T-cell (primary cell): Measurements from ENCODE around the gene TGFBR3. TPM values are rescaled to one million over a fixed set of nuclear protein-coding genes. Genes with fewer than 3 reads are reported as not detected.

Experiments
- ATAC-seq, 4 experiments: fragments of 200-7000 bp in 3 of 4; fragments of 150-1000 bp in 1 of 4; cut with Tn5 transposase; replicated peaks in 1 of 4; 1 replicate in 3 of 4; 2 replicates in 1 of 4; pipeline ENCODE4 v1.10.0; 2021; ENCODE audit warnings: moderate library complexity in 3 of 4, mild to moderate bottlenecking in 2 of 4, moderate number of reproducible peaks in 1 of 4
- CTCF ChIA-PET, 2 donors: fragments of 300-600 bp; sonication (Branson Sonifier 250); formaldehyde crosslinking; loops; one replicate each; lab custom pipeline; 2022; ENCODE audit warnings: antibody characterized with exemption in 2 of 2; lab: Charles Lee
- POLR2A ChIA-PET, 2 donors: fragments of 300-600 bp; sonication (Branson Sonifier 250); formaldehyde crosslinking; loops; one replicate each; lab custom pipeline; 2022; ENCODE audit warnings: antibody characterized with exemption in 2 of 2; lab: Charles Lee
- DNase-seq, 35 experiments: peaks; one replicate each; pipeline versions ENCODE4 v3.0.0 to v3.0.0-alpha.2; 2013 to 2023
- H3K27ac ChIP-seq: one replicate; pipeline ENCODE4 v1.5.1; 2013; ENCODE audit warnings: low read length
- H3K27me3 ChIP-seq, 2 experiments: replicated peaks in 1 of 2; 1 replicate in 1 of 2; 2 replicates in 1 of 2; pipeline versions ENCODE4 v1.6.1 to v1.7.0; 2013; ENCODE audit warnings: low read length in 1 of 2, mixed read lengths in 1 of 2; ENCODE audit not compliant: control insufficient read depth in 2 of 2, insufficient read depth in 2 of 2; ENCODE audit errors: extremely low read depth in 1 of 2
- H3K36me3 ChIP-seq, 2 donors: 1 replicate in 1 of 2; 2 replicates in 1 of 2; pipeline versions ENCODE4 v1.6.1 to v1.7.0; 2013; ENCODE audit warnings: low read length in 1 of 2; ENCODE audit not compliant: control insufficient read depth in 2 of 2, insufficient read depth in 1 of 2; ENCODE audit errors: extremely low read depth in 1 of 2
- H3K4me1 ChIP-seq, 2 experiments: 1 replicate in 1 of 2; 2 replicates in 1 of 2; pipeline versions ENCODE4 v1.6.1 to v1.7.0; 2013; ENCODE audit warnings: low read length in 2 of 2, mixed read lengths in 1 of 2; ENCODE audit not compliant: insufficient read depth in 2 of 2, control insufficient read depth in 1 of 2; ENCODE audit errors: extremely low read depth in 1 of 2
- H3K4me3 ChIP-seq, 2 donors: 1 replicate in 1 of 2; 2 replicates in 1 of 2; pipeline versions ENCODE4 v1.5.1 to v1.7.0; 2013; ENCODE audit warnings: mild to moderate bottlenecking in 2 of 2, low read length in 1 of 2, moderate library complexity in 1 of 2; ENCODE audit not compliant: control insufficient read depth in 1 of 2; ENCODE audit errors: extremely low read depth in 1 of 2
- H3K9me3 ChIP-seq: 2 replicates; pipeline ENCODE4 v1.7.0; 2013
- H3K27ac Mint-ChIP-seq, 2 donors: one replicate each; pipeline ENCODE4 v1.8.0; 2020 to 2021; ENCODE audit warnings: mild to moderate bottlenecking in 2 of 2, mixed read lengths in 2 of 2
- H3K27me3 Mint-ChIP-seq, 2 donors: one replicate each; pipeline ENCODE4 v1.8.0; 2021 to 2022; ENCODE audit warnings: mixed read lengths in 2 of 2
- H3K36me3 Mint-ChIP-seq: one replicate; pipeline ENCODE4 v1.8.0; 2021; ENCODE audit warnings: mixed read lengths
- H3K4me1 Mint-ChIP-seq, 3 donors: one replicate each; pipeline ENCODE4 v1.8.0; 2020 to 2022; ENCODE audit warnings: mixed read lengths in 3 of 3, mild to moderate bottlenecking in 1 of 3
- H3K4me3 Mint-ChIP-seq, 3 donors: one replicate each; pipeline ENCODE4 v1.8.0; 2020 to 2022; ENCODE audit warnings: mild to moderate bottlenecking in 3 of 3, mixed read lengths in 3 of 3, moderate library complexity in 3 of 3
- H3K9me3 Mint-ChIP-seq, 3 donors: one replicate each; pipeline ENCODE4 v1.8.0; 2020 to 2022; ENCODE audit warnings: mixed read lengths in 3 of 3
- WGBS: methylation state at CpG from one replicate; pipeline ENCODE4 v1.1.5; 2013; ENCODE audit warnings: missing lambda C conversion rate; ENCODE audit not compliant: insufficient coverage; 5-methylcytosine and 5-hydroxymethylcytosine counted together
- total RNA-seq, 35 experiments: library from RNA in 6 of 35; stranded (reverse) in 6 of 35; fragments of 120-200 nt in 1 of 35; gene quantifications; one replicate each; pipeline versions ENCODE4 v1.2.1 to v1.2.4 and lab custom pipeline; 2013 to 2026

TGFBR3 gene
- total RNA-seq, 5 donors from 2014 or later (not counting 1 experiment from before 2014, with no cell fraction given), result 17.5 to 65.4 (median 36.4) TPM

- H3K36me3 ChIP-seq, result peaks cover 0 to 31% of the 10 kb centered on the region in 2 donors
- H3K4me3 ChIP-seq, result no peak overlapping the region
- ATAC-seq (no peak), DNase-seq (no peak)
- Mint-ChIP-seq H3K27me3 (no peaks in the 10 kb centered on the region), H3K36me3 (peaks cover 71% of the 10 kb centered on the region), H3K4me1 (peaks cover 12 to 30% (median 14%) of the 10 kb centered on the region in 3 donors), H3K4me3 (no peak overlapping the region), H3K27ac (no peak overlapping the region), H3K9me3 (no peaks in the 10 kb centered on the region)
- CTCF ChIA-PET, result interaction anchor here in 1 of 2 donors (0.7 kb wide), 2 partner anchors 160 to 194 kb away, joined by 3 to 5 read pairs; no protein-coding TSS in a partner anchor
- no peaks in the 10 kb centered on the region for H3K27me3 ChIP-seq
- H3K9me3 ChIP-seq, result no peaks in the 10 kb centered on the region
- POLR2A ChIA-PET, result interaction anchor here in 1 of 2 donors (0.5 kb wide), 1 partner anchor 752 kb away, joined by 3 read pairs; no protein-coding TSS in a partner anchor
- peaks cover 7 to 11% of the 10 kb centered on the region in 2 experiments for H3K4me1 ChIP-seq
- WGBS, result 94% methylated on average over 5 of the region's 11 CpGs
- no peak overlapping the region for H3K27ac ChIP-seq
Observed at GRCh38 chr1:91689641-91690481, 196.1 kb downstream of the TGFBR3 start.

DNA sequence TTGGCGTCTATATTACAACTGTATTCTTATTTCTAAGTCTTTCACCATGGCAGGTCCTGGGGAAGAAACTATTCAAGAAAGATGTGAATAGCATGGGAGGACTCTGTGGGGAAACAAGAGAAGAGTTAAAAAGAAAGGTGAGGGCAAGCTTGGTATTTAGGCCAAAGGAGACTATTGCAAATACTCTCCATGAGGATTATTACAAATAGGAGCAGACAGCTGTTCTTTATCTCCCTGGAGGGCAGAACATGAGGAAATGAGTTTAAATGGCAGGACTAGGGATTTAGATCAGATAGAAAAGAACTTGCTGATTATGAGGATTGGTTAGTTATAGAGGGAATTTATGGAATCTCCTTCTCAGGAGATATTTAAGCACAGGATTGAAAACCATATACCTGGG lies 198.5 kb downstream of the TGFBR3 start:
- Histone ChIP-seq H3K27ac (no peak overlapping the region), H3K36me3 (peaks cover 0 to 16% of the 10 kb centered on the region in 2 donors), H3K4me3 (no peak overlapping the region), H3K4me1 (peaks cover 16 to 21% of the 10 kb centered on the region in 2 experiments), H3K27me3 (no peaks in the 10 kb centered on the region), H3K9me3 (no peaks in the 10 kb centered on the region)
- ATAC-seq (no peak), DNase-seq (no peak)
- CTCF ChIA-PET, result no interaction called here
- POLR2A ChIA-PET, result no interaction called here
- peaks cover 23 to 40% (median 25%) of the 10 kb centered on the region in 3 donors for H3K4me1 Mint-ChIP-seq
- no peaks in the 10 kb centered on the region for H3K9me3 Mint-ChIP-seq
- no peak overlapping the region for H3K27ac Mint-ChIP-seq
- no peaks in the 10 kb centered on the region for H3K27me3 Mint-ChIP-seq
- H3K4me3 Mint-ChIP-seq, result no peak overlapping the region
- peaks cover 61% of the 10 kb centered on the region for H3K36me3 Mint-ChIP-seq
- WGBS, result no CpG with 5 or more reads among the region's 1 CpG

GRCh38 chr1:91685994-91686393 lies 200.0 kb downstream of the TGFBR3 start:
- peaks cover 16 to 21% of the 10 kb centered on the region in 2 experiments for H3K4me1 ChIP-seq
- no peaks in the 10 kb centered on the region for H3K27me3 ChIP-seq
- ATAC-seq (no peak), DNase-seq (no peak)
- Mint-ChIP-seq H3K4me1 (peaks cover 23 to 40% (median 25%) of the 10 kb centered on the region in 3 donors), H3K9me3 (no peaks in the 10 kb centered on the region), H3K4me3 (no peak overlapping the region), H3K27me3 (no peaks in the 10 kb centered on the region), H3K36me3 (peaks cover 54% of the 10 kb centered on the region), H3K27ac (no peak overlapping the region)
- ChIA-PET CTCF (no interaction called here), POLR2A (interaction anchor here in 1 of 2 donors (0.7 kb wide), 1 partner anchor 12 kb away, joined by 6 read pairs; no protein-coding TSS in a partner anchor)
- no peak overlapping the region for H3K4me3 ChIP-seq
- no peak overlapping the region for H3K27ac ChIP-seq
- H3K36me3 ChIP-seq, result peaks cover 0 to 12% of the 10 kb centered on the region in 2 donors
- no peaks in the 10 kb centered on the region for H3K9me3 ChIP-seq
- 100% methylated on average over 3 of the region's 4 CpGs for WGBS

DNA sequence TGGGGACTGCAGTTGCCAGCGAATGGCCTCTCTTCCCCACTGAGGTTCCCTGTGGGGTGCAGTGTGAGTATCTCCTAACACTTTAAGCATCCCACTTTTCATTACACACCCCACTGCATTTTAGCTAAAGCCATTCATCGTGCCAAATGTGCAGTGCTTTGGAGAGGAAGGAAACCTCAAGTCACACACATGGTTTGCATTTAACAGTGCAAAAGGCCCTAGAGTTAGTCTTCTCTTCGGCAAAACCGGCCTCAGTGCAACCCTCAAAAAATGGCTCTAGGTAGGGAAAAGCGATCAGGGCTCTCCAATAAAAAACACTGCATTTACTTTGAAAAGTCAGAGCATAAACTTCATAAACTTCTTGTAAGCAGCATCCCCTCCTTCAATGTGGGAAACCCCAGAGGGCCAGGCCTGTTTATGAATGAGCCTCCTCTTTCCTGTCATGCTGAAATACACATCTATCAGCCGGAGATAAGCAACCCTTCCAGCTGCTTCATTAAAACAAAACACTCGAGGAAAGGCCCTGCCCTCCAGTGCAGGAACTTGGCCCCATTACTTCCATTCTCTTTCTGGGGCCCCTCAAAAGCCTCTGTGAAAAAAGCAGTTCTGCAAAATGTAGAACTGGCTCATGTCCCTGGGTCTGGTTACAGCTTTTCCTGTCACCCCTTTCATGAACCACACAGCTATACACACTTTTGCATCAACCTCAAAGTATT lies 201.3 kb downstream of the TGFBR3 start:
- POLR2A ChIA-PET, result interaction anchor here (0.5 to 0.6 kb wide), 2 partner anchors 133 to 242 kb away, joined by 3 read pairs; no protein-coding TSS in a partner anchor

GRCh38 chr1:91683598-91683951 lies 202.4 kb downstream of the TGFBR3 start:
- peaks cover 45% of the 10 kb centered on the region for H3K36me3 Mint-ChIP-seq

More for the DNA sequence above, 201.3 kb downstream of the TGFBR3 start:
- H3K4me3 ChIP-seq, result no peak overlapping the region
- ATAC-seq, result peak; percentile 50 to 91 (median 66)
- Mint-ChIP-seq H3K9me3 (no peaks in the 10 kb centered on the region), H3K27me3 (no peaks in the 10 kb centered on the region), H3K27ac (peak overlapping the region; percentile 82 to 87), H3K4me1 (peaks cover 23 to 36% (median 25%) of the 10 kb centered on the region in 3 donors), H3K4me3 (peak overlapping the region in 1 of 3 donors; percentile 46), H3K36me3 (peaks cover 48% of the 10 kb centered on the region)
- peaks cover 0 to 12% of the 10 kb centered on the region in 2 donors for H3K36me3 ChIP-seq
- CTCF ChIA-PET, result interaction anchor here (0.7 kb wide), 2 partner anchors 39 to 187 kb away, joined by 3 to 8 read pairs; no protein-coding TSS in a partner anchor
- no peaks in the 10 kb centered on the region for H3K9me3 ChIP-seq
- H3K27me3 ChIP-seq, result no peaks in the 10 kb centered on the region
- 6% methylated on average over 2 of the region's 7 CpGs for WGBS
- peaks cover 16 to 21% of the 10 kb centered on the region in 2 experiments for H3K4me1 ChIP-seq
- H3K27ac ChIP-seq, result peak overlapping the region; percentile 7
- DNase-seq, result peak in 21 of 35 experiments; percentile 1 to 54 (median 10)

More at GRCh38 chr1:91683598-91683951, 202.4 kb downstream of the TGFBR3 start:
- H3K27me3 Mint-ChIP-seq, result no peaks in the 10 kb centered on the region
- no peaks in the 10 kb centered on the region for H3K9me3 Mint-ChIP-seq
- WGBS, result 89% methylated on average over 5 of the region's 10 CpGs
- peaks cover 23 to 31% (median 25%) of the 10 kb centered on the region in 3 donors for H3K4me1 Mint-ChIP-seq
- H3K9me3 ChIP-seq, result no peaks in the 10 kb centered on the region
- ATAC-seq, result no peak
- peaks cover 0 to 9% of the 10 kb centered on the region in 2 donors for H3K36me3 ChIP-seq
- H3K27me3 ChIP-seq, result no peaks in the 10 kb centered on the region
- peaks cover 16 to 21% of the 10 kb centered on the region in 2 experiments for H3K4me1 ChIP-seq
- ChIA-PET CTCF (no interaction called here), POLR2A (no interaction called here)
- no peak overlapping the region for H3K27ac Mint-ChIP-seq
- DNase-seq, result no peak
- no peak overlapping the region for H3K4me3 ChIP-seq
- no peak overlapping the region for H3K4me3 Mint-ChIP-seq
- H3K27ac ChIP-seq, result no peak overlapping the region
